Kasumi-1 (cell line): ENCODE measurements around the gene LGALS9B.
"Not testable (repeated sequence)": the region's sequence is repeated elsewhere in the genome, so short reads cannot be mapped to it uniquely, and the experiment has no call there.

ENCODE experiments used
- DNase-seq, 2 experiments: peaks; one replicate each; lab custom pipeline; 2025; lab: John Stamatoyannopoulos, UW

The LGALS9B gene

DNA sequence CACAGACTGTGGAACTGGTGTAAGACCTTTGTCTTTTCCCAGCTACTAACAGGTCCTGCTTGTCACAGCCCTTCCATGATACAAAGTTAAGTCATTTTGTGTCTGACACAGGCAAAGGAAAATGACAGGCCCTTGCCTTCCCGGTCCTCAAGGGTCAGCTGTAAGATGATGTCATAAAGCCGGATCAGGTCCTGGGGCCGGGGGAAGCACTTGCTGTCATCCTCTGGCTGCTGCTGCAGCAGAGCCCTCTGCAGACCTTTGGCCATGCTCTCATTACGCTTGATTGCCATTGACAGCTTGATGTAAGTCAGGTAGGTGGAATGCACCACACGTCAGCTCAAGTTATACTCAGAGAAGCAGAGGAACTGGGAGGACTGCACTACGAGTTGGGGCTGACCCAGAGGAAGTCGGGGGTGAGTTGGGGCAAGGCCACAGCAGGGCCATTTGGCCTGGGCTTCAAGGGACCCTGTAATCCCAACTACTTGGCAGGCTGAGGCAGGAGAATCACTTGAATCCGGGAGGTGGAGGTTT lies 50.9 kb downstream of the LGALS9B start:
- DNase-seq, result not testable (repeated sequence)

DNA sequence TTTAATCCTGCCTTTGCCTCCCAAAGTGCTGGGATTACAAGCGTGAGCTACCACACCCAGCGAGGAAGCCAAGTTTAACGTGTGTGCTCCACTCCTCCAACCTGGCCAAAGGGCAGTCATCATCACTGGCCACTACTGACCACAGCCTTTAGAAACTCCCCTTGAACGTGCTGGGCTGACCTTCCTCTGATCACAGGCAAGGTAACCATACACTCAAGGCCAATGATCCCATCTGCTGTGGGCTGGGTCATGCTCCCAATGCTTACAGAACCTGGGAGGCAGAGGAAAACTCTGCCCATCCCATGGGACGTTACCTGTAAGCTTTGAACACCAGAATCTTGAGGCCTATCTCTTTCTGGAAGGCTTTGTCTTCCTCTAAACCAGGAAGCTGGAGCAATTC lies 51.9 kb downstream of the LGALS9B start:
- DNase-seq, result not testable (repeated sequence)

DNA sequence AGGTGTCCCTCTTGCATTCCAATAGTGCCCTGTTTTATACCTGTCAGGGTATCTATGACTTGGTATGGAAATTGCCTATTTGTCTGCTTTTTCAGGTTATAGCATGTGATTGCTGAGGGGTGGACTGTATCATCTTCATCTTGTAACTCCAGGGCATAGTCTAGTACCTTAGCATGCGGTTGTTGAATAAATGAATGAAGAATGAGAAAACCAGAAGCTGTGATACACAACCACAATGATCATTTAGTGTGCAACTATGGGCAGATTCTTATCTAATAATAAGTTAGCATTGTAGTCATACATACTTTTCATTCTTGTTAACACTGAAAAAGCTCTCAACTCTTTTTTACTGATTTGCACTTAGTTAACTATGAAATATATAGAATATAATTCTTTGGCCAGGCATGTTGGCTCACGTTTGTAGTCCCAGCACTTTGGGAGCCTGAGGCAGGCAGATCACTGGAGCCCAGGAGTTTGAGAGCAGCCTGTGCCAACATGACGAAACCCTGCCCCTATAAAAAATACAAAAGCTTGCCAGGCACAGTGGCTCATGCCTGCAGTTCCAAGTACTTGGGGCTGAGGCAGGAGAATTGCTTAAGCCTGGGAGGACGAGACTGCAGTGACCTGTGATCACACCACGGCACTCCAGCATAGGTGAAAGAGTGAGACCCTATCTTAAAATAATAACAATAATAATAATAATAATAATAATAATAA lies 65.9 kb downstream of the LGALS9B start:
- not testable (repeated sequence) for DNase-seq

DNA sequence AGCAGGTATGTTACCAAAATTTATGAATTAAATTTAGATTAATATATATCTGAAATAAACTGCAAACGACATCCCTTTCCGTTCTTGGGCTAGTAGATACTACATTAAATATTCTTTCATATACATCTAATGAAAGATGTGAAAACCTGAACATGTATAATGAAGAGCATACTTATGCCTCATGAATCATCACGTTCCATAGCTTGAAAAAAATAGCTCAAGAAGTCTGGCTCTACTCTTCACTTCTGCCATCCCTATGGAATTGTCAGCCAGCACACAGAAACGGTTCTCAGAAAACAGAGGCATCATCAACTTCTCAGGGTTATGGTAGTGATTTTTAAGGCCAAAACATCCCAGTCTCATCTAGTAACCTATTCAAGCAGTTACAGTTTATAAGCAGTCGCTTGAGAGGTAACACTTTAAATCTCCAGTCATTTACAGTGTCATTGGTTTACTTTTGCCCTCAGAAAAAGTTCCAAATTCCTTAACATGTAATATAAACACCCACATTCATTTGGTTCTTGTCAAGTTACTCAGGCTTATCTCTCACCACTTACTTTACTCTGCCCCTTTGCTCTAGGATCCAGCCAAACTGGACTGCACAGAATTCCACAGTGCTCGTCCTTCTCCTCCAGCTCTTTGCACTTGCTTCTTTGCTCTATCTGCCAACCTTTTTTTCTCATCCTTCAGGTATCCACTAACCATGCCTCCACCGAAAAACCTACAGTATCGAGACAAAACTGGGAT lies 66.6 kb downstream of the LGALS9B start:
- not testable (repeated sequence) for DNase-seq
